DMS 273 (cell line): ENCODE data around the gene VPS37D.
"Not testable (repeated sequence)": the region's sequence is repeated elsewhere in the genome, so short reads cannot be mapped to it uniquely, and the experiment has no call there.

ENCODE experiments used
- DNase-seq: peaks from one replicate; lab custom pipeline; 2025; ENCODE audit not compliant: unreplicated experiment; lab: John Stamatoyannopoulos, UW

VPS37D gene, protein sequence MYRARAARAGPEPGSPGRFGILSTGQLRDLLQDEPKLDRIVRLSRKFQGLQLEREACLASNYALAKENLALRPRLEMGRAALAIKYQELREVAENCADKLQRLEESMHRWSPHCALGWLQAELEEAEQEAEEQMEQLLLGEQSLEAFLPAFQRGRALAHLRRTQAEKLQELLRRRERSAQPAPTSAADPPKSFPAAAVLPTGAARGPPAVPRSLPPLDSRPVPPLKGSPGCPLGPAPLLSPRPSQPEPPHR

DNA sequence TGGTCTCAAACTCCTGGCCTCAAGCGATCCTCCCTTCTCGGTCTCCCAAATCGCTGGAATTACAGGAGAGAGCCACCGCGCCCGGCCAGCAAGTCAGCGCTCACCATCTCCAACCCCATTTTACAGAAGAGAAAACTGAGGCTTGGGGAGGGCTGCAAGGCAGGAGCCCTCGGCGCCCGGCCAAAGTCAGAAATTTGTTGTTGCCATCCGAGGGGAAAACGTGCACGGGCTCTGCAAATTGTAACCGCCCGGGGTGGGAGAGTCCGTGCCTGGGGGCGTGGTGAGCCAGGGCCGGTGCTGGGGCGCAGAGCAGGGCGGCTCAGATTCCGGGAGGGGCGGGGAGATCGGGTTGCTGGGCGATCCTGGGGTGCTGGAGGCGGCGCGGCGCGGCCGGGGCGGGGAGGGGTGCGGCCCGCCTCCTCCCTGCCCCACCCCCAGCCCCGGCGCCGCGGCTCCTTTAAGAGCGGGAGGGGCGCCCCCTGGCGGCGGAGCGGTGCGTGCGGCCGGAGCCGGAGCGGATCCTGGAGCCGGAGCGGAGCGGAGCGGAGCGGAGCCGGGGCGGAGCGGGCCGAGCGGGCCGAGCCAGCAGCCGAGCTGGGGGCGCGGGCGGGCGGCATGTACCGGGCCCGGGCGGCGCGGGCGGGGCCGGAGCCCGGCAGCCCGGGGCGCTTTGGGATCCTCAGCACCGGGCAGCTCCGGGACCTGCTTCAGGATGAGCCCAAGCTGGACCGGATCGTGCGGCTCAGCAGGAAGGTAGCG lies at the start of gene VPS37D:
VPS37D (plus strand) TSS at position 488 of the 759 bp plus-strand sequence; CDS start at position 616, 128 bp downstream.
- DNase-seq: peak; percentile 99

DNA sequence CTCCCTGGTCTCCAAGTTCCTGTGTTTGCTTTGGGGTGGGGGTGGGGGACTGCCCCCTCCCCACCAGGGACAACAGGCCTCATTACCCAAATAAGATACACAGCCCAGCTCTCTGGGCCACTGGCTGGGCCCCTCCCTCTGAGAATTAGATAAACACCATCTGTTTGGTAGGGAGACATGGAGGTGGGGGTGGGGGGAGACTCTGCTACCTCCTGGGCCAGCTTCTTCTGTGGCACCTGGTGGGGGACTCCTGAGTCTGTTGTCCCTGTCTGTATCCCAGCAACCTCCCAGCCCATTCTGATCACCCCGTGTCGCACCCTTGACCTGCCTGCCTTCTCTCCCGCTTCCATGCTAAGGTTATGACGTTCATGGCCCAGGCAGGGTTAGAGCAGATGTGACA lies 49.1 kb upstream of the VPS37D start:
- DNase-seq: peak; percentile 94

DNA sequence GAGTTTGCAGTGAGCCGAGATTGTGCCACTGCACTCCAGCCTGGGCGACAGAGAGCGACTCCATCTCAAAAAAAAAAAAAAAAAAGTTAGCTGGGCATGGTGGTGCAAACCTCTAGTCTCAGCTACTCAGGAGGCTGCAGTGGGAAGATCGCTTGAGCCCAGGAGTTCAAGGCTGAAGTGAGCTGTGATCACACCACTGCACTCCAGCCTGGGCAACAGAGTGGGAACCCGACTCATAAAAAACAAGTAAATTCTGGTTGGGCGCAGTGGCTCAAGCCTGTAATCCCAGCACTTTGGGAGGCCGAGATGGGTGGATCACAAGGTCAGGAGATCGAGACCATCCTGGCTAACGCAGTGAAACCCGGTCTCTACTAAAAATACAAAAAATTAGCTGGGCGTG lies 48.2 kb upstream of the VPS37D start:
- DNase-seq: not testable (repeated sequence)

DNA sequence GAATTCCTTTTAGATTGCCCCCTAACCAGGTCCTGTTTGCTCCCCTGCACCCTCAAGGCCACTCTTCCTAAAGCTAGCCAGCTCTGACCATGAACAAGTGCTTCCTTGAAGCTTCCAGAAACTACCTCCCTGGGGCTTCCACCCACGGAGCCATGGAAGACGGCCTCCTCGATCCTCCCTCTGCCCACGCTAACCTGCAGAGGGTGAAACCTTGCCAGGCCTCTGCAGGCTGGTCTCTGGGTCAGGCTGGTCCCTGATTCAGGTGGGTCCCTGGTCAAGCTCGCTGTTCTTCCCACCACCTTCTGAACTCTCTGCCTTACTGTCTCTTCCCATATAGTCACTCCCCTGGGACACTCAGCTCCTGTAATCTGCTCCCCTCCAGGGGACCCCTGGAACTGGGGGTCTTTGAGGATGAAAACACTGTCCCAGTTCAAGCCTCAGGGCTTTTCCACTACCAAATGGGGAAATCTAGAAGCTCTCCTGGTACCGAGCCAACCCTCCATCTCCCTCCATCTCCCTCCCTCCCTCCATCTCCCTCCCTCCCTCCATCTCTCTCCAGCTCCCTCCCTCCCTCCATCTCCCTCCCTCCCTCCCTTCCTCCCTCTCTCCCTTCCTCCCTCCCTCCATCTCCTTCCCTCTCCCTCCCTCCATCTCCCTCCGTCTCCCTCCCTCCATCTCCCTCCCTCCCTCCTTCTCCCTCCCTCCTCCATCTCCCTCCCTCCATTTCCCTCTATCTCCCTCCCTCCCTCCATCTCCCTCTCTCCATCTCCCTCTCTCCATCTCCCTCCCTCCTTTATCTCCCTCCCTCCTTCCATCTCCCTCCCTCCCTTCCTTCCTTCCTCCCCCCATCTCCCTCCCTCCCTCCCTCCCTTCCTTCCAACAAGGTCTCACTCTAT lies 46.2 kb upstream of the VPS37D start:
- DNase-seq: peak; percentile 60

DNA sequence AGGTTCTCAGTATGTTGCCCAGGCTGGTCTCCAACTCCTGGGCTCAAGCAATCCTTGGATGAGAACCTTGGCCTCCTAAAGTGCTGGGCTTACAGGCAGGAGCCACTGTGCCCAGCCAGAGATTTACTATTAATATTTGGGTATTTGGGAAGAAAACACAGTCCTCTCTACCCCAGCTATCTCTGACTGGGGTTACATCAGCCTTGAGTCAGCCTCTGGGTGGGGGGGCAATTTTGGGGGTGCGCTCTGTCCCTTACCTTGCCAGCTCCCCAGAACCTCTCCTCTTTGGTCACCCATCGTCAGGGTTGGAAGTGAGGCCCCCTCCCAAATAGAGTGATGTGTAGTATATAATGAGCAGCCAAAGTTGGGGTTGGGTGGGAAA lies 45.1 kb upstream of the VPS37D start:
- no peak for DNase-seq

DNA sequence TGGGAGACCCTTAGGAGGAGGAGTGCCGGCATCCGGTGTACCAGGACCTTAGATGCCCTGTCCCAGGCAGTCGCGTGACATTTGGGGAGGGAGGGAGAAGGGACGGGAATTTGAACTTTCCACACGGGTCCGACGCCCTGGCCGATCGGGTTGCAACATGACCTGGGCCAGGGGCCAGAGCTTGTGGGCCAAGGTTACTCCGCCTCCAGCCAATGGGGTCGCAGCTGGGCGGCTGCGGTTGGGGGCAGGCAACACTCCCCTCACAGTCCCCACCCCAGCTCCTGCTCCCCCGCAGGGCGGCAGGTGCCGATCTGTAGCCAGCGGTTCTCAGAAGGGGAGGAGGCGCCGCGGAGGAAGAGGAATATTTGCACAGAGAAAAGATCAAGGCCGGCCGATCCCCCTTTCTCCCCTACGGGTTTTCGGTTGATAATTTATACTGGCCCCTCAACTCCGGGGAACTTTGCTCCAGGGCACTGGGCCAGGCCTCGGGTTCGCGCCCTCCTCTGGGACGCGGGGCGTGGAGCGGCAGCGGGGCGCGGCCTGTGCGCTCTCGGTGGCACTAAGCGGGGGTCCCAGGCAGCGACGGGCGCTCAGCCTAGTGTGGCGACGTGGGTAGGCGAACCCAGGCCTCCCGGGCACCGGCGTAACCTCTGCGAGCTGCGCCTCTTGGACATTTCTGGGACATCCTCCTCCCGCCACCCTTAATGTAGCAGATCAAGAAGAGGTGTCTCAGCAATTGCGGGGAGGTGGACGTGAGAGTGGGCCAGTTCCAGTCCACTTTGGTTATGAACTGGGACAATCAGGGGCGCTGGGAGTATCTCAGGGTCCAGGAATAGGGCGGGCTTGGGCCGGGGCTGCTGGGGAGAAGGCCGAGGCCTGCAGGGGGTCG lies 44.5 kb upstream of the VPS37D start:
- DNase-seq: peak; percentile 93

DNA sequence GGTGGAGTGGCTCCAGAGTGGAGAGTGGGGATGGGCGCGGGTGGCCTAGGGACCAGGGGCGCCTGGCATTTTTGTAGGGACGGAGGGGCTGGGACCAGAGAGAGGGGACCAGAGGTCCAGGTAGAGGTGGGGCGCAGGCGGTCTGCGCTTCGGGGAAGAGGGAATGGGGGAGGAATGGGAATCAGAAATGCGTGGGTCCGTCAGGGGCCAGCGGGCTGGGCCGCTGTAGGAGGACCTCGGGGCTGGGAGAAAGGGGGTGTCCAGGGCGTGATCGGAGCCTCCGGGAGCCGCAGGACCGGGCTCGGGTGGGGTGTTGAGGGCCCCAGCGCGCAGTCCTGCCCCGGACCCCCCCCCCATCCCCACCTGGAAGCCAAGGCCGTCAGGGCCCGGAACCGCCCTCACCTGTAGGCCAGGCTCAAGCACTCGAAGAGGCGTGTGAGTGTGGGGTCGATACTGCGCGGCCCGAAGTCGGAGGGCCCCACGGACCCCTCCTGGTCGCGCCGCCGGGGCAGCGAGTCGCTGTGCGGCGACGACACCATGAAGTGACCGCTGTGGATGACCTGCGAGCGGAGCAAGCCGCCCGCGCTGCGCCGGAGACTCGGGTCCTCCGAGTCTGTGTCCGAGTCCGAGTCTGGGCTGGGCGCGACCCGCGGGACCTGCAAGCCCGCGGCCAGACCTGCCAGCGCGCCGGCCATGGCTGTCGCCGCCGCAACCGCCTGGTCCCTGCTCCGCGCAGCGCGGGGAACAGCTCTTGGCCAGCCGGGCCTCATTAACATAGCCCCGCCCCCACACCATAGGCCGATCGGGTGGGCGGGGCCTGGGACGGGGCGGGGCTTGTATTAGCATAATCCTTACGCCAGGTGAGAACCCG lies 43.6 kb upstream of the VPS37D start, which contains the start of gene MLXIPL:
MLXIPL (minus strand) TSS at position 725 of the 871 bp plus-strand sequence; CDS start at position 695, 30 bp downstream.
- DNase-seq: peak; percentile 96

DNA sequence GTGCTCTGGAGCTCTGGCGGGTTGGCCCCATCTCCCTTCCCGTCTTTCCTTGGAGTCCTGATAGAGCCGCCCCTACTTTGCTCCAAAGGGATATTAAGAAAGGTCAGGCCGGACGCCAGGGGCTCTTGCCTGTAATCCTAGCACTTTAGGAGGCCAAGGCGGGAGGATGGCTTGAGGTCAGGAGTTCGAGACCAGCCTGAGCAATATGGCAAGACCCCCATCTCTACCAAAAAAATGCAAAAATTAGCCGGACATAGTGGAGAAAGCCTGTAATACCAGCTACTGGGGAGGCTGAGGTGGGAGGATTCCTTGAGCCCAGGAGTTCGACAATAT lies 43.0 kb upstream of the VPS37D start:
- DNase-seq: no peak

DNA sequence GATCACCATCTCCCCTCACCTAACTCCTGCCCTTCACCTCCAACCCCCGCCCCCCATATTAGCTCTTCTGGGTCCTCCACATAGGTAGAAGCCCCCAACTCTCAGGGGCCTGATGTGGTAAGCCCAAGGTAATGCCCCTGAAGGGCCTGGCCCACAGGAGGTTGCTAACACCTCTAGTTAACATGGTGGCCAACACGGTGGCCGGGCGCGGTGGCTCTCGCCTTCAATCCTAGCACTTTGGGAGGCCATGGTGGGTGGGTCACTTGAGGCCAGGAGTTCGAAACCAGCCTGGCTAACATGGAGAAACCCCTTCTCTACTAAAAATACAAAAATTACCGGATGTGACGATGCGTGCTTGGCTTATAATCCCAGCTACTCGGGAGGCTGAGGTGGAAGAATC lies 42.4 kb upstream of the VPS37D start:
- DNase-seq: no peak

DNA sequence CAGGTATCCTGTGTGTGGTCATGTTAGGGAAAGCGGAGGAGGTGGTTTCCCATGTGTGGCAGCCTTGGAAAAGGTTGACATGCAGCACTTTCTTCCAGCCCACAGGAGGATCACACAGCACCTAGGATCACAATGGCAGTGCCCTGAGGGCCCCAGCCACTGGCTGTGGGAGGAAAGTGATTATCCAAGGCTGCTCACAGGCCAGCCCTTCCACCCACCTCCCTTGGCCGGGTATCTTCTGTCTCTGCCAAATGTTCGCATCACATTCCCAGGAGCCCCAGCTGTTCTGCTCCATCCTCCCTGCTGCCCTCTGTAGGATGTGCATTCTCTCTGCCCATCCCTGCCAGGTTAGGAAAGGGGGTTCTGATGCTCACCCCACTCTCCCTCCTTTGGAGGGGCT lies 40.8 kb upstream of the VPS37D start:
- peak; percentile 96 for DNase-seq

DNA sequence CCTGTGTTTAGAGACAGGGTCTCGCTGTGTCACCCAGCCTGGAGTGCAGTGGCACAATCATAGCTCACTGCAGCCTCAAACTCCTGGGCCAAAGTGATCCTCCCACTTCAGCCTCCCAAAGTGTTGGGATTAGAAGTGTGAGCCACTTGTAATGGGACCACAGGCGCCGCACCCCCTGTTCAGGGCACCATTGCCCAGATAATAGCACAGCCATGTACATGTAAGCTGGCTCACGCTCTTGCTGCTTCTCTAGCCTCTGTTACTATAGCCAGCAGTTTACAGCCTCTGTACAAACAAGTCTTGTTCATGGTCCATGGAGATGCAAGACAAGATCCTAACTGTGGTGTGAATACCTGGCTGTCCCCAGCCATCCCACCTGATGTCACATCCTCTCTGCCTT lies 39.1 kb upstream of the VPS37D start:
- DNase-seq: no peak

DNA sequence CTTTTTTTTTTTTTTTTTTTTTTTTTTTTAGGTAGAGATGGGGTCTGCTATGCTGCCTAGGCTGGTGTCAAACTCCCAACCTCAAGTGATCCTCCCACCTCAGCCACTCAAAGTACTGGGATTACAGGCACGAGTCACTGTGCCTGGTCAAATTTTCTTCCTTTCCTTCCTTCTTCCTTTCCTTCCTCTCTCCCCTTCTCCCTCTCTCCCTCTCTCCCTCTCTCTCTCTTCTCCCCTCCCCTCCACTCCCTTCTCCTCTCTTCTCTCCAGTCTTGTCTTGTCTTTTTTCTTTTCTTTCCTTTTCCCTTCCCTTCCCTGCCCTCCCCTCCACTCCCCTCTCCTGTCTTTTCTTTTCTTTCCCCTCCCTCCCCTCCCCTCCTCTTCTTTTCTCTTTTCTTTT lies 36.1 kb upstream of the VPS37D start:
- DNase-seq: no peak

DNA sequence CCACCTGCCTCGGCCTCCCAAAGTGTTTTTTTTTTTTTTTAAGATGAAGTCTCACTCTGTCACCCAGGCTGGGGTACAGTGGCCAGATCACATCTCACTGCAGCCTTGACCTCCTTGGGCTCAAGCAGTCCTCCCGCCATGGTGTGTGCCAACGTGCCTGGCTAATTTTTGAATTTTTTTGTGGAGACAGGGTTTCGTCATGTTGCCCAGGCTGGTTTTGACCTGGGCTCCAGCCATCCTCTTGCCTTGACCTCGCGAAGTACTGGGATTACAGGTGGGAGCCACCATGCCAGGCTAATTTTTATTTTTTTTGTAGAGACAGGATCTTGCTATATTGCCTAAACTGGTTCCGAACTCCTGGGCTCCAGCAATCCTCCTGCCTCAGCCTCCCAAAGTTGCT lies 34.3 kb upstream of the VPS37D start:
- no peak for DNase-seq

DNA sequence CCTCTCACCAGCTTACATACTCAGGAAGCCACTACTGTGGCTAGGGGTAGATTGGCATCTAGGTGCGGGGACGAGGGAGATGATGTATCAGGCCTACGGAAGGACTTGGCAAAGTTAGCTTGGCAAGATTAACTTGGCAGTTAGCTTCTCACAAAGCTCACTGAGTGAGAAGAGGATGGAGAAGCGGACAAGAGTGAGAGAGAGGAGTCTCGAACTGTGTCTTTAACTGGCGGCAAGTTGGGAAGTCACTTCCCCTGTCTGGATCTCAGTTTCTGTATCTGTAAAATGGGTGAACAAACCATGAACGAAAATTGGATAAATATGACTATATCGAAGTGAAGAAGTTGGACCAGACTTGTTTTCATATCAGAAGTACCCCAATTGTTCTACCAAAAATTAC lies 33.8 kb upstream of the VPS37D start:
- no peak for DNase-seq

DNA sequence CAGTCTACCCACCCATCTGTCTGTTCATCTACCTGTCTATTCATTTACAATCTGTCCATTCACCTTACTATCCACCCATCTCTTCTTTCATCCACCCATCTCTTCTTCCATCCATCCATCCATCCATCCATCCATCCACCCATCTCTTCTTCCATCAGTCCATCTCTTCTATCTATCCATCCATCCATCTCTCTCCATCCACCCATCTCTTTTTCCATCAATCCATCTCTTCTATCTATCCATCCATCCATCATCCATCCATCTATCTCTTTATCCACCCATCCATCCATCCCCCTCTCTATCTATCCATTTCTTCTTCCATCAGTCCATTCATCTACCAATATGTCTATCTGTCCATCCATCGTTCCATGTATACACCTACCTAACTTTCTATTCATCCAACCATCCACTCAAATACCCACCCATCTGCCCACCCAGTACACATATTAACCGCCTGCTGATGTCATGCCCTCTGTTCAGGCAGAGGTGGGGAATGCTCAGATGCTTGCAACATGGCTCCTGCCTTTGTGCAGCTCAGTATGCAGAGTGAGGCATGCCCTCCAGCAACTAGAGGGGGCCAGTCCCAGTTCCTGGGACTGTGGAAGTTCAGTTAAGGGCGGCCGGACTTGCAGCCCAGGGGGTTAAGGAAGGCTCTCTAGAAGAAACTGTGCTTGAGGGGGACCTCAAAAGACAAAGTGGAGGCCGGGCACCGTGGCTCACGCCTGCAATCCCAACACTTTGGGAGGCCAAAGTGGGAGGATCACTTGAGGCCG lies 32.0 kb upstream of the VPS37D start:
- no peak for DNase-seq

DNA sequence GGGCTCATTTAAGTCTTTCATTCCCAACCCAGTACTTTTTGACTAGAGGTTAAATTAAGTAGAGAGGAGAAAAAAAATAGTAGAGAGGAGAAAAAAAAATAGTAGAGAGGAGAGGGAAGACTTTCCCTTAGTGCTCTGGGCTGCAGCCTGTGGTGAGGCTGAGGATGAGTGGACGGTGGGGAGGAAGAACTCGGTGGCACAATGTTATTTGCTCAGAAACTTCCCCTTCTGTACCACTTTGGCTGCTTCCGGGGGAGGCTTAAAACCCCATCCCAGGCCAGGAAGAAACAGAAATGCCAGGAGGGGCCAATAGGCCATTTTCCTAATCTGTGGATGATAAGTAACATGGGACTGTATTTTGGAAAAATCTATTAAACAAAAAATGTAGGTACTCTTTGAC lies 28.7 kb upstream of the VPS37D start:
- DNase-seq: no peak

DNA sequence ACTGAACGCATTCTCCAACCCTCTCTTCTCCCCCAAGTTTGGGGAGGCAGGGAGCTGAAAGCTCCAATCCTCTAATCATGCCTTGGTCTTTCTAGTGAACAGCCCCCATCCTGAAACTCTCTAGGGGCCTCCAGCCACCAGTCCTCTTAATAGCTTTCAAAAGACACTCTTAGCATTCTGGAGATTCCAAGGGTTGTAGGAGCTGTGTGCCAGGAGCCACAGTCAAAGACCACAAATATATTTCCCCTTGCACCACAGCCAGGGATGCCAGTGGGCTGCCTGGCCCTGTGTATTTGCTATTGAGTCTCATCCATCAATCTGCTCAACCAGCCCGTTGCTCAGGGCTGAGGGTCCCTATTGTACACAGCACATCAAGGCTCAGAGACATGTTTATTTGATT lies 24.8 kb upstream of the VPS37D start:
- DNase-seq: no peak

DNA sequence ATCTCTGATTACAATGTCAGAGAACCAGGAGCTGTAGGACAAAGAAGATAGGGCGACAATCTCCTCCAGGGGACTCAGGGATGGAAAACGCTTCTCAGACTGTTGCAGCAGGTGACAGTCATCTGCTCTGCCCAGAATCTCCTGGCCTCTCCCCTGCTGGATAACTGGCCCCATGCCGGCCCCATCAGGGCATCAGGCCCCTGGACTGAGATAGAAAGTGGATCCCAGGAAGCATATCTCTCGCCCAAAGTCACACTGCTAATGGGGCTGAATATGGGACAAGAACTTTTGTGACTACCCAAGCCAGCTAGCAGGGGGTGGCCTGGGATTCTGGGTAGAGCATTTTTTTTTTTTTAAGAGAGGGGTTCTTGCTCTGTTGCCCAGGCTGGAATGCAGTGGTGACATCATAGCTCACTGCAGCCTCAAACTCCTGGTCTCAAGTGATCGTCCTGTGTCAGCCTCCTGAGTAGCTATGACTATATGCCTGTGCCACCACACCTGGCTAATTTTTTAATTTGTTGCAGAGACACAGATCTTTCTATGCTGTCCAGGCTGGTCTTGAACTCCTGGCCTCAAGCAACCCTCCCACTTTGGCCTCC lies 22.8 kb upstream of the VPS37D start:
- DNase-seq: no peak
